Colonic mucosa (tissue), 4 donors: ENCODE measurements around the gene PAK5. TPM values are rescaled to one million over a fixed set of nuclear protein-coding genes. Genes with fewer than 3 reads are reported as not detected.

Experiments
- DNase-seq: peaks from one replicate; pipeline ENCODE4 v3.0.0-alpha.2; 2020
- H3K27ac ChIP-seq: fragments of 200-600 bp; one replicate; pipeline ENCODE4 v1.8.0; 2021
- H3K27me3 ChIP-seq: fragments of 200-600 bp; one replicate; pipeline ENCODE4 v1.8.0; 2021
- H3K36me3 ChIP-seq: fragments of 200-600 bp; one replicate; pipeline ENCODE4 v1.8.0; 2021
- H3K4me1 ChIP-seq: fragments of 200-600 bp; one replicate; pipeline ENCODE4 v1.8.0; 2021; ENCODE audit warnings: mild to moderate bottlenecking
- H3K4me3 ChIP-seq: fragments of 200-600 bp; one replicate; pipeline ENCODE4 v1.8.0; 2021
- H3K9ac ChIP-seq, 2 donors: one replicate each; pipeline ENCODE4 v1.7.0; 2013; ENCODE audit warnings: control low read depth in 2 of 2, low read depth in 2 of 2, low read length in 2 of 2
- H3K9me3 ChIP-seq: fragments of 200-600 bp; one replicate; pipeline ENCODE4 v1.8.0; 2021
- CTCF ChIP-seq: fragments of 200-600 bp; IDR thresholded peaks from one replicate; pipeline ENCODE4 v1.8.0; 2022; ENCODE audit warnings: antibody characterized with exemption, mild to moderate bottlenecking
- intact Hi-C: fragments of 100-400 bp; cut with DNase I; formaldehyde crosslinking; loops from one replicate; pipeline ENCODE4 v1.14.1; 2022
- total RNA-seq, 2 donors: library from RNA; stranded (reverse); fragmentation: NEBNext Ultra II Directional in 1 of 2; extraction: Animal tissue kit (Norgen Biotek cat#: 25700) in 1 of 2; gene quantifications; one replicate each; pipeline ENCODE4 v1.2.1, GENCODE V29; 2021
- donor health status: healthy.
- donor health status: DM: no; HTN: no; CAD: no.
- donor health status: DM: no; HTN: no; CAD: no.

The PAK5 gene
- total RNA-seq, 2 donors from 2014 or later = 0.07 TPM; not detected in 1

- Histone ChIP-seq H3K9me3 (no peaks in the 10 kb centered on the region), H3K27me3 (no peaks in the 10 kb centered on the region), H3K4me3 (no peak overlapping the region), H3K4me1 (no peaks in the 10 kb centered on the region), H3K27ac (no peak overlapping the region), H3K36me3 (no peaks in the 10 kb centered on the region), H3K9ac (no peak overlapping the region)
- no peak for DNase-seq
- intact Hi-C loops = no loop called here
- TF ChIP-seq CTCF = no peak
Measured at GRCh38 chr20:9550283-9550682, 288.6 kb downstream of the PAK5 start.

GRCh38 chr20:9543214-9543613 lies 295.7 kb downstream of the PAK5 start:
- no peaks in the 10 kb centered on the region for H3K36me3 ChIP-seq
- no peaks in the 10 kb centered on the region for H3K9me3 ChIP-seq
- H3K27ac ChIP-seq = no peak overlapping the region
- H3K4me3 ChIP-seq = no peak overlapping the region
- TF ChIP-seq CTCF = no peak
- no peak overlapping the region for H3K9ac ChIP-seq
- no peaks in the 10 kb centered on the region for H3K4me1 ChIP-seq
- no peak for DNase-seq
- intact Hi-C loops = no loop called here
- no peaks in the 10 kb centered on the region for H3K27me3 ChIP-seq

DNA sequence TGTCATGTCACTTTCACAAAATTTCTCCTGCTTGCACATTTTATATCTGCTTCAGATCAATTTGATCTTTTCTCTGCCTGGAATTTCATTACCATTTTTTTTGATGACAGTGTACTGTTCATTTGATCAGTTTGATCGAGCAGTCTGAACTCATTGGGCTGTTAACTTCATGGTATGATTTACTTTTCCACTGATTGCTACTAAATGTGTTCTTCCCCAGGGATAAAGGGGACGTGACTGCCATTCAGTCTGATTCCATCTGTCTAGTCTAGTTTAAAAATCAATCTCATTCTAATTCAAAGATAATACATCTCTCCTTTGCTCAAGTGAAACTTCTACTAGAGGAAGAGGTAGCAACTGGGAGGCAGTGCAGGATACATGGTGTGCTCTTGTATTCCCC lies 303.4 kb downstream of the PAK5 start:
- no peak for TF ChIP-seq CTCF
- intact Hi-C loops = no loop called here
- Histone ChIP-seq H3K4me3 (no peak overlapping the region), H3K9me3 (no peaks in the 10 kb centered on the region), H3K27ac (no peak overlapping the region), H3K9ac (no peak overlapping the region), H3K27me3 (no peaks in the 10 kb centered on the region), H3K4me1 (no peaks in the 10 kb centered on the region), H3K36me3 (no peaks in the 10 kb centered on the region)
- no peak for DNase-seq

- no peaks in the 10 kb centered on the region for H3K9me3 ChIP-seq
- no peak overlapping the region for H3K9ac ChIP-seq
- no peaks in the 10 kb centered on the region for H3K36me3 ChIP-seq
- no peaks in the 10 kb centered on the region for H3K27me3 ChIP-seq
- no peak overlapping the region for H3K27ac ChIP-seq
- no peak overlapping the region for H3K4me3 ChIP-seq
- no peak for TF ChIP-seq CTCF
- no peaks in the 10 kb centered on the region for H3K4me1 ChIP-seq
- intact Hi-C loops = no loop called here
- DNase-seq = no peak
Measured at GRCh38 chr20:9534025-9534424, 304.9 kb downstream of the PAK5 start.

DNA sequence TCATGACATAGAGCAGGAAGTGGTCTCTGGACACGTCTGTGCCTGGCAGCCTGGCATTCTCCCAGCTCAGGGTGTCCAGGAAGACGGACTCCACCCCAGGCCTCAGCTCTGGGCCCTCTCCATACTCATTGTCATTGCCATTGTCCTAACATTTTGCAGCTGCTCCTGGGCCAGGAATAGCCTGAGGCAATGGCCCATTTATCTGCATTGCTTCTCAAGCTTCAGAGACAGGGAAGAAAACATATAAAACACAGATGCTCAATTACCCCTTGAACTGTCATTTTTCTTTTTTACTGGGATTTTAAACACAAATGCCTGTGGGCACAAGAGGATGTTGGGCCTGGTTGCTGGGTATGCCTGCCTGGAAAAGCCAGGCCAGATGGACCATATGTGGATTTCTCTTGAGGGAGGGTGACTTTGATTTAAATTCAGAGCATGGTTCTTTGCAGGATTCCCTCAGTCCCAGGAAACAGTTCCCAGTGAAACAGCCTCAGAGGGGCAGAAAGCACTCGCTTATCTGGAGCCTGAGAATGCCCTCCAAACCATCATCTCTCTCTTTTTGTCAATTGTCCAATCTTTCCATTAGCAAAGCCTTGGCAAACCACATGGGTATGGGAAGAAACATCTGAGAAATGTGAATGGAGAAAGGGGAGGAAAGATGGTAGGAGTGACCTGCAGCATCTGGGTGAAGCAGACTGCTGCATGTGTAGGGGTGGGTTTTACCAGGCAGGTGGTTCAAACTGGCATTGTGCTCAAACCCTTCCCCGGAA lies 306.6 kb downstream of the PAK5 start:
- Histone ChIP-seq H3K27ac (no peak overlapping the region), H3K27me3 (no peaks in the 10 kb centered on the region), H3K36me3 (no peaks in the 10 kb centered on the region), H3K4me3 (no peak overlapping the region), H3K9ac (no peak overlapping the region), H3K9me3 (no peaks in the 10 kb centered on the region), H3K4me1 (no peaks in the 10 kb centered on the region)
- intact Hi-C loops = no loop called here
- no peak for DNase-seq
- no peak for TF ChIP-seq CTCF
